IMR-90 (cell line): ENCODE results near the gene VWA8. TPM values are rescaled to one million over a fixed set of nuclear protein-coding genes. Genes with fewer than 3 reads are reported as not detected.

Experiments used
- ATAC-seq: fragments of 200-7000 bp; cut with Tn5 transposase; 2 replicates; pipeline ENCODE4 v1.9.1; 2020; ENCODE audit warnings: low read depth, mild to moderate bottlenecking, moderate library complexity
- BruUV-seq: library from RNA; stranded (reverse); fragments of 400-500 nt; replicated peaks from 2 replicates; lab custom pipeline; 2021; lab: Mats Ljungman, UMichigan
- CTCF ChIA-PET: fragments of 300-600 bp; formaldehyde crosslinking; extraction: SDS; loops from one replicate; lab custom pipeline; 2021; ENCODE audit warnings: antibody characterized with exemption; lab: Yijun Ruan, JAX
- POLR2A ChIA-PET: fragments of 300-600 bp; sonication (Branson Sonifier 250); formaldehyde crosslinking; loops from one replicate; lab custom pipeline; 2022; ENCODE audit warnings: antibody characterized with exemption; ENCODE audit not compliant: unreplicated experiment; lab: Charles Lee
- DNase-seq: peaks from one replicate; pipeline ENCODE4 v3.0.0; 2013
- H2AFZ ChIP-seq: replicated peaks from 2 replicates; pipeline ENCODE3; 2013; ENCODE audit warnings: low read length, mild to moderate bottlenecking; ENCODE audit not compliant: poor library complexity
- H2AK5ac ChIP-seq: 2 replicates; pipeline ENCODE4 v1.6.1; 2013; ENCODE audit warnings: low read depth, low read length, inconsistent platforms
- H2AK9ac ChIP-seq: replicated peaks from 2 replicates; pipeline ENCODE3; 2013; ENCODE audit warnings: mild to moderate bottlenecking, low read depth, low read length, moderate library complexity; ENCODE audit not compliant: poor library complexity
- H2BK120ac ChIP-seq: 2 replicates; pipeline ENCODE4 v1.6.1; 2013; ENCODE audit warnings: low read depth, low read length, inconsistent platforms
- H2BK15ac ChIP-seq: 3 replicates; pipeline ENCODE4 v1.6.1; 2013; ENCODE audit warnings: low read depth, low read length, inconsistent platforms
- H2BK20ac ChIP-seq: 2 replicates; pipeline ENCODE4 v1.6.1; 2013; ENCODE audit warnings: low read depth, mild to moderate bottlenecking, inconsistent platforms, low read length, moderate library complexity
- H2BK5ac ChIP-seq: 2 replicates; pipeline ENCODE4 v1.6.1; 2013; ENCODE audit warnings: mild to moderate bottlenecking, low read depth, low read length, inconsistent platforms; ENCODE audit not compliant: poor library complexity, severe bottlenecking
- H3K14ac ChIP-seq: replicated peaks from 2 replicates; pipeline ENCODE4 v1.6.1; 2013; ENCODE audit warnings: low read depth, low read length, inconsistent platforms
- H3K18ac ChIP-seq: 2 replicates; pipeline ENCODE4 v1.6.1; 2013; ENCODE audit warnings: low read depth, low read length, control low read depth
- H3K23ac ChIP-seq: 2 replicates; pipeline ENCODE4 v1.6.1; 2013; ENCODE audit warnings: low read depth, low read length, inconsistent platforms
- H3K27ac ChIP-seq: 2 replicates; pipeline ENCODE4 v1.5.1; 2013; ENCODE audit warnings: mild to moderate bottlenecking, control low read depth, low read length; ENCODE audit not compliant: insufficient read depth
- H3K27me3 ChIP-seq: 2 replicates; pipeline ENCODE4 v1.6.1; 2013; ENCODE audit warnings: low read length; ENCODE audit not compliant: control insufficient read depth, insufficient read depth
- H3K36me3 ChIP-seq: 2 replicates; pipeline ENCODE4 v1.6.1; 2013; ENCODE audit warnings: low read length, mixed read lengths; ENCODE audit not compliant: control insufficient read depth, insufficient read depth
- H3K4ac ChIP-seq: 2 replicates; pipeline ENCODE4 v1.6.1; 2013; ENCODE audit warnings: low read depth, low read length, inconsistent platforms
- H3K4me1 ChIP-seq: 2 replicates; pipeline ENCODE4 v1.6.1; 2013; ENCODE audit warnings: low read length, mixed read lengths; ENCODE audit not compliant: control insufficient read depth, insufficient read depth
- H3K4me2 ChIP-seq: 2 replicates; pipeline ENCODE4 v1.6.1; 2013; ENCODE audit warnings: low read depth, mild to moderate bottlenecking, control low read depth, low read length, moderate library complexity
- H3K4me3 ChIP-seq: 2 replicates; pipeline ENCODE4 v1.5.1; 2013; ENCODE audit warnings: low read depth, mild to moderate bottlenecking, control low read depth, low read length, moderate library complexity; ENCODE audit not compliant: insufficient read depth
- H3K56ac ChIP-seq: 2 replicates; pipeline ENCODE4 v1.6.1; 2013; ENCODE audit warnings: low read length, inconsistent platforms; ENCODE audit not compliant: insufficient read depth; ENCODE audit errors: extremely low read depth
- H3K79me1 ChIP-seq, 2 experiments: 2 replicates each; pipeline ENCODE4 v1.6.1; 2013; ENCODE audit warnings: low read length in 2 of 2, inconsistent platforms in 1 of 2, low read depth in 1 of 2
- H3K9ac ChIP-seq: 2 replicates; pipeline ENCODE4 v1.6.1; 2013; ENCODE audit warnings: low read depth, low read length, control low read depth
- H3K9me1 ChIP-seq: 2 replicates; pipeline ENCODE4 v1.6.1; 2013; ENCODE audit warnings: low read length, inconsistent platforms; ENCODE audit not compliant: insufficient read depth
- H3K9me3 ChIP-seq: 2 replicates; pipeline ENCODE4 v1.6.1; 2013; ENCODE audit warnings: low read length; ENCODE audit not compliant: control insufficient read depth, insufficient read depth
- H4K20me1 ChIP-seq: 2 replicates; pipeline ENCODE4 v1.6.1; 2013; ENCODE audit warnings: low read length, inconsistent platforms; ENCODE audit not compliant: insufficient read depth
- H4K5ac ChIP-seq: 2 replicates; pipeline ENCODE4 v1.6.1; 2013; ENCODE audit warnings: mild to moderate bottlenecking, low read depth, low read length, control low read depth
- H4K8ac ChIP-seq, 2 experiments: 2 replicates each; pipeline ENCODE4 v1.6.1; 2013; ENCODE audit warnings: low read depth in 2 of 2, low read length in 2 of 2, control low read depth in 1 of 2, inconsistent platforms in 1 of 2
- H4K91ac ChIP-seq: 2 replicates; pipeline ENCODE4 v1.6.1; 2013; ENCODE audit warnings: low read depth, low read length, inconsistent platforms; ENCODE audit not compliant: insufficient read depth
- BHLHE40 ChIP-seq: fragments of 150-350 bp; IDR thresholded peaks from 2 replicates; pipeline ENCODE4 v1.6.1; 2016; ENCODE audit warnings: mild to moderate bottlenecking, low read depth, low read length
- CEBPB ChIP-seq: IDR thresholded peaks from 2 replicates; pipeline ENCODE4 v1.6.1; 2012; ENCODE audit warnings: low read depth, low read length, improper control_type of control experiment
- CHD1 ChIP-seq: IDR thresholded peaks from 2 replicates; pipeline ENCODE4 v1.6.1; 2012; ENCODE audit warnings: low read depth, low read length, improper control_type of control experiment
- FOS ChIP-seq: fragments of 150-350 bp; IDR thresholded peaks from 2 replicates; pipeline ENCODE4 v1.6.1; 2016; ENCODE audit warnings: low read depth, low read length
- MAFK ChIP-seq: IDR thresholded peaks from 2 replicates; pipeline ENCODE4 v1.6.1; 2012; ENCODE audit warnings: low read depth, low read length, improper control_type of control experiment
- MAZ ChIP-seq: IDR thresholded peaks from 2 replicates; pipeline ENCODE4 v1.6.1; 2012; ENCODE audit warnings: low read depth, mild to moderate bottlenecking, low read length, improper control_type of control experiment, moderate library complexity, borderline replicate concordance
- MXI1 ChIP-seq: IDR thresholded peaks from 2 replicates; pipeline ENCODE4 v1.6.1; 2012; ENCODE audit warnings: low read depth, mild to moderate bottlenecking, low read length, moderate library complexity, borderline replicate concordance
- NFE2L2 ChIP-seq: fragments of 150-350 bp; IDR thresholded peaks from 2 replicates; pipeline ENCODE4 v1.6.1; 2016; ENCODE audit warnings: low read depth, mild to moderate bottlenecking, low read length
- RAD21 ChIP-seq: IDR thresholded peaks from 2 replicates; pipeline ENCODE4 v1.6.1; 2012; ENCODE audit warnings: low read length, improper control_type of control experiment
- RCOR1 ChIP-seq: IDR thresholded peaks from 2 replicates; pipeline ENCODE4 v1.6.1; 2012; ENCODE audit warnings: mild to moderate bottlenecking, low read length, improper control_type of control experiment; ENCODE audit not compliant: insufficient replicate concordance
- RFX5 ChIP-seq: IDR thresholded peaks from 2 replicates; pipeline ENCODE4 v1.8.0; 2012; ENCODE audit warnings: low read depth, mild to moderate bottlenecking, low read length, moderate library complexity
- SMC3 ChIP-seq: fragments of 150-350 bp; IDR thresholded peaks from 2 replicates; pipeline ENCODE4 v1.6.1; 2016; ENCODE audit warnings: low read depth, mild to moderate bottlenecking, antibody characterized with exemption, low read length, moderate library complexity
- dilution Hi-C: fragments of 300-500 bp; cut with HindIII; formaldehyde crosslinking; loops from one replicate; pipeline ENCODE4 v1.14.3; 2018; ENCODE audit warnings: low sequenced_read_pairs; ENCODE audit not compliant: unreplicated experiment
- in situ Hi-C: fragments of 300-500 bp; cut with MboI; formaldehyde crosslinking; loops from 3 replicates; pipeline ENCODE4 v1.14.3; 2019; ENCODE audit warnings: low sequenced_read_pairs, inconsistent platforms, mixed read lengths
- intact Hi-C: fragments of 100-400 bp; cut with micrococcal nuclease; formaldehyde crosslinking; loops from 2 replicates; pipeline ENCODE4 v1.10.0; 2022
- polyA plus RNA-seq, 3 experiments: library from polyadenylated mRNA; depleted of rRNA; stranded (reverse); fragments of >200 nt; gene quantifications; 2 replicates each; pipeline ENCODE4 v1.2.3, GENCODE V29; 2012; ENCODE audit warnings: low replicate concordance in 1 of 3
- total RNA-seq: library from RNA; depleted of rRNA; stranded (reverse); fragments of >200 nt; gene quantifications from 2 replicates; pipeline ENCODE4 v1.2.3, GENCODE V29; 2012
- TF ChIP-seq, protein P1 (sequence below): conservative IDR thresholded peaks from 2 replicates; pipeline ENCODE4 v1.5.1; 2012; ENCODE audit warnings: mild to moderate bottlenecking, low read depth, low read length, improper control_type of control experiment
- TF ChIP-seq, protein P2 (sequence below): fragments of 150-350 bp; IDR thresholded peaks from 2 replicates; pipeline ENCODE4 v1.6.1; 2016; ENCODE audit warnings: low read depth, mild to moderate bottlenecking, low read length, moderate library complexity, borderline replicate concordance
- TF ChIP-seq, protein P3 (sequence below): fragments of 150-350 bp; IDR thresholded peaks from 2 replicates; pipeline ENCODE4 v1.6.1; 2017; ENCODE audit warnings: mild to moderate bottlenecking, antibody characterized with exemption, low read length, low read depth

VWA8 gene
- total and polyA plus RNA-seq, 2 of the 4 experiments (the other 2 are of a cell fraction): 5.9 to 18.3 TPM

DNA sequence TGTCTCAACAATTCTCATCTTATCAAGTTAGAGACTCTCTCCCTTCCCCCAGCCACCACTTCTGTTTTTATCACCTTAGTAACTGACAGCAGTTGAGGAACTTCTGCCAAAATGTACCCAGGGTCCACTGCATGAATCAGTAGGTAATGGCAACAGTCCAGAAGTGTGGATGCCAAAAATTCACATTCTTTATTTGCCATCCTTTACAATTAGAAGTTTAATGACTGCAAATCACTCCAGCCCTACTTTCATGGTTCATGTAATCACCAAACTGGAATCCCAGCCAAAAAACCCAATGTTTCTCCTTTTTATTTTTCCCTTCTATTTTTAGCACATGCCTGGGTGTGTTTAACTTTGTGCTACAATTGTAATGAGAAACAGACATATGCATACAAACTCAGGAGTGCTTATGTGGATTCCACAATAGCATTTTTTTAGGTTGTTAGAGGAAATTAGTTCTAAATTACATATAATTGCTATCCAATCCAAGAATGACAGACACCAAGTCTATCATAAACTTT lies 260.1 kb downstream of the VWA8 start:
- DNase-seq (peak; percentile 66), ATAC-seq (peak; percentile 32; the same call in 1 of the 2 replicates)
- no peaks in the 10 kb centered on the region for H3K9me3 ChIP-seq
- peaks cover 4% of the 10 kb centered on the region for H3K4me1 ChIP-seq
- no peak overlapping the region for H3K56ac ChIP-seq
- TF ChIP-seq NFE2L2 (no peak), RCOR1 (no peak), BHLHE40 (no peak), SMC3 (no peak), RFX5 (no peak), MAFK (no peak), RAD21 (no peak), MAZ (no peak), MXI1 (no peak), CEBPB (no peak), CHD1 (no peak), FOS (no peak)
- TF ChIP-seq, protein P1, sequence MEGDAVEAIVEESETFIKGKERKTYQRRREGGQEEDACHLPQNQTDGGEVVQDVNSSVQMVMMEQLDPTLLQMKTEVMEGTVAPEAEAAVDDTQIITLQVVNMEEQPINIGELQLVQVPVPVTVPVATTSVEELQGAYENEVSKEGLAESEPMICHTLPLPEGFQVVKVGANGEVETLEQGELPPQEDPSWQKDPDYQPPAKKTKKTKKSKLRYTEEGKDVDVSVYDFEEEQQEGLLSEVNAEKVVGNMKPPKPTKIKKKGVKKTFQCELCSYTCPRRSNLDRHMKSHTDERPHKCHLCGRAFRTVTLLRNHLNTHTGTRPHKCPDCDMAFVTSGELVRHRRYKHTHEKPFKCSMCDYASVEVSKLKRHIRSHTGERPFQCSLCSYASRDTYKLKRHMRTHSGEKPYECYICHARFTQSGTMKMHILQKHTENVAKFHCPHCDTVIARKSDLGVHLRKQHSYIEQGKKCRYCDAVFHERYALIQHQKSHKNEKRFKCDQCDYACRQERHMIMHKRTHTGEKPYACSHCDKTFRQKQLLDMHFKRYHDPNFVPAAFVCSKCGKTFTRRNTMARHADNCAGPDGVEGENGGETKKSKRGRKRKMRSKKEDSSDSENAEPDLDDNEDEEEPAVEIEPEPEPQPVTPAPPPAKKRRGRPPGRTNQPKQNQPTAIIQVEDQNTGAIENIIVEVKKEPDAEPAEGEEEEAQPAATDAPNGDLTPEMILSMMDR: no peak
- TF ChIP-seq, protein P2, sequence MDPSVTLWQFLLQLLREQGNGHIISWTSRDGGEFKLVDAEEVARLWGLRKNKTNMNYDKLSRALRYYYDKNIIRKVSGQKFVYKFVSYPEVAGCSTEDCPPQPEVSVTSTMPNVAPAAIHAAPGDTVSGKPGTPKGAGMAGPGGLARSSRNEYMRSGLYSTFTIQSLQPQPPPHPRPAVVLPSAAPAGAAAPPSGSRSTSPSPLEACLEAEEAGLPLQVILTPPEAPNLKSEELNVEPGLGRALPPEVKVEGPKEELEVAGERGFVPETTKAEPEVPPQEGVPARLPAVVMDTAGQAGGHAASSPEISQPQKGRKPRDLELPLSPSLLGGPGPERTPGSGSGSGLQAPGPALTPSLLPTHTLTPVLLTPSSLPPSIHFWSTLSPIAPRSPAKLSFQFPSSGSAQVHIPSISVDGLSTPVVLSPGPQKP: no peak
- TF ChIP-seq, protein P3, sequence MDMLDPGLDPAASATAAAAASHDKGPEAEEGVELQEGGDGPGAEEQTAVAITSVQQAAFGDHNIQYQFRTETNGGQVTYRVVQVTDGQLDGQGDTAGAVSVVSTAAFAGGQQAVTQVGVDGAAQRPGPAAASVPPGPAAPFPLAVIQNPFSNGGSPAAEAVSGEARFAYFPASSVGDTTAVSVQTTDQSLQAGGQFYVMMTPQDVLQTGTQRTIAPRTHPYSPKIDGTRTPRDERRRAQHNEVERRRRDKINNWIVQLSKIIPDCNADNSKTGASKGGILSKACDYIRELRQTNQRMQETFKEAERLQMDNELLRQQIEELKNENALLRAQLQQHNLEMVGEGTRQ: no peak
- H4K5ac ChIP-seq: no peak overlapping the region
- no peaks in the 10 kb centered on the region for H3K79me1 ChIP-seq
- H3K27ac ChIP-seq: no peak overlapping the region
- H3K4ac ChIP-seq: no peak overlapping the region
- no peak overlapping the region for H3K18ac ChIP-seq
- H2AFZ ChIP-seq: no peak overlapping the region
- peak overlapping the region; percentile 39; the same call in 1 of the 2 replicates for H3K4me2 ChIP-seq
- H2AK9ac ChIP-seq: no peak overlapping the region
- no peak overlapping the region for H2BK15ac ChIP-seq
- no peak overlapping the region for H4K91ac ChIP-seq
- no peaks in the 10 kb centered on the region for H4K20me1 ChIP-seq
- no peak overlapping the region; a peak in 1 of 4 replicates for H4K8ac ChIP-seq
- CTCF ChIA-PET: no interaction called here
- no TSS peak for BruUV-seq
- H3K9me1 ChIP-seq: no peaks in the 10 kb centered on the region
- H3K14ac ChIP-seq: no peak overlapping the region
- no peak overlapping the region for H2BK5ac ChIP-seq
- H3K27me3 ChIP-seq: no peaks in the 10 kb centered on the region
- H3K9ac ChIP-seq: no peak overlapping the region
- no peak overlapping the region for H3K4me3 ChIP-seq
- intact Hi-C loops: no loop called here
- H2BK120ac ChIP-seq: no peak overlapping the region
- H3K23ac ChIP-seq: no peak overlapping the region
- POLR2A ChIA-PET: no interaction called here
- dilution Hi-C loops: no loop called here
- no peak overlapping the region for H2AK5ac ChIP-seq
- H3K36me3 ChIP-seq: peaks cover 3% of the 10 kb centered on the region; the same call in 1 of the 2 replicates
- in situ Hi-C loops: no loop called here
- H2BK20ac ChIP-seq: no peak overlapping the region
